Peyer's patch (tissue), 4 donors: ENCODE data around the gene RING1.

Experiments
- CTCF ChIP-seq, 6 experiments: fragments of 450-650 bp in 4 of 6; fragments of 200-600 bp in 2 of 6; sonication (generic) in 1 of 6; IDR thresholded peaks; one replicate each; pipeline ENCODE4 v1.5.1; 2017 to 2019; ENCODE audit warnings: antibody characterized with exemption in 6 of 6, mild to moderate bottlenecking in 3 of 6, moderate library complexity in 1 of 6
- POLR2A ChIP-seq, 2 donors: fragments of 450-650 bp; IDR thresholded peaks; one replicate each; pipeline ENCODE4 v1.5.1; 2017; ENCODE audit warnings: antibody characterized with exemption in 2 of 2, mild to moderate bottlenecking in 2 of 2, moderate library complexity in 2 of 2

- TF ChIP-seq CTCF (IDR thresholded peaks at IDR 0.05) (peak; percentile 90 to 97 (median 95)), POLR2A (IDR thresholded peaks at IDR 0.05) (no peak)
Measured at GRCh38 chr6:33247977-33248642, 39.8 kb downstream of the RING1 start.
